MV-4-11 (cell line): ENCODE results near the gene CEACAM20.
"Not testable (repeated sequence)": the region's sequence is repeated elsewhere in the genome, so short reads cannot be mapped to it uniquely, and the experiment has no call there.

Experiments used
- DNase-seq: peaks from one replicate; lab custom pipeline; 2025; lab: John Stamatoyannopoulos, UW

The CEACAM20 gene

GRCh38 chr19:44529536-44529935 is at the start of gene CEACAM20:
TSS of gene CEACAM20 (minus strand) at chr19:44529675. CDS start at chr19:44529509, 166 bp downstream.
- DNase-seq: no peak

GRCh38 chr19:44577566-44577874 is 48.0 kb upstream of the CEACAM20 start:
- no peak for DNase-seq

GRCh38 chr19:44576843-44577565 is 47.5 kb upstream of the CEACAM20 start:
- DNase-seq: no peak

DNA sequence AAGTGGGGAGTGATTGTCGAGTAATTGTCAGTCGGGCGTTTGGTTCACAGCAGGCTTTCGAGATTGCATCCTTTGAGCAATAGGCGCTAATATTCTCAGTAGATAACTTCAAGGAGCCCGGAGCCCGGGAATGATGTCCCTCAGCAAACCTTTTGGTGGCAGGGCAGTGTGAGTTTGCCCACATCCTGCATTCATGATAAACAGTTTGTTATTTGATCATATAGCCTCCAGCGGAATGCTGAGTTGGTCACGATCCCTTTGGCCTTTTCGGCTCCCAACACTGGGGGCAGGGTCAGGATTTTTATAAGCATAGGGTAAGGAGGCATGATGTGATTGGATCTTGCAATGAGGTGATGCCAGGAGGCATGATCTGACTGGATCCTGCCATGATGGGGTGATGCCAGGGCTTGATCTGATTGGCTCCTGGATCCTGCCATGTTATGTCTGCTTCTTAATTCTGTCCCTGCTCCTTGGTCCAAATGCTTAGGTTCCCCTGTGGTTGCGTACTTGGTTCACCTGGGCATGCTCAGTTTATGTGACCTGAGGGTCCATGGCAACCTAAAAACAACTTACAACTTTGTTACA is 45.7 kb upstream of the CEACAM20 start:
- DNase-seq: no peak

DNA sequence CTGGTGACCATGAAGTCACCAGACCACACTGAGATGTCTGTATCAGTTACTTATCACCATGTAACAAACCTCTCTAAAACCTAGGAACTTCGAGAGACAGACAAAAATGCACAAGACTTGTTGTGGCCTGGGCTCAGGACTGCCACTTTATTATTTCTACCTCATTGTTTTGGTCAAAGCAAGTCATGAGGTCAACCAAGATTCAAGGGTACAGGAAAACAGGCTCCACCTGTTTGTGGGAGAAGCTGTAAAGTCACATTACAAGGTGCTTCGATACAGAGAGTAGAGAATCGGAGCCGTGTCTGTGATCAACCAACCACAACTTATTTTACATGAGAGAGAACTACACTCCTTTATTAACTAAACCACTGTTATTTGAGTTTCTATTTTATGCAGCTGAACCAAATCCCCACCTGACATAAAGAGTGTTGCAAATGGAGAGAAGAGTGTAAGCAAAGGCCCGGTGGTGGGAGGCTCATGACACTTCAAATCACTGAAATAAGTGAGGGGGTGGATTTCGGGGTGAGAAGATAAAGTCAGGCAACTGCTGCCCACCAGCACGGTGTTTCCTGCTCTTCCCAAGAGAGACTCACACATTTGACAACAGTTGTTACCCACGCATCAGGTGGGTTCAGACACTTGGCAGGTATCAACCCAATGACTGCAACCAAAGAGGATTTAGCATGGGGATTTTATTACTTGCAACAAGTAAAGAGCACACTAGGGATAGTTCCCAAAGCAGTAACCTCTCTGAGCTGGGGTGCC is 44.9 kb upstream of the CEACAM20 start:
- DNase-seq: no peak

DNA sequence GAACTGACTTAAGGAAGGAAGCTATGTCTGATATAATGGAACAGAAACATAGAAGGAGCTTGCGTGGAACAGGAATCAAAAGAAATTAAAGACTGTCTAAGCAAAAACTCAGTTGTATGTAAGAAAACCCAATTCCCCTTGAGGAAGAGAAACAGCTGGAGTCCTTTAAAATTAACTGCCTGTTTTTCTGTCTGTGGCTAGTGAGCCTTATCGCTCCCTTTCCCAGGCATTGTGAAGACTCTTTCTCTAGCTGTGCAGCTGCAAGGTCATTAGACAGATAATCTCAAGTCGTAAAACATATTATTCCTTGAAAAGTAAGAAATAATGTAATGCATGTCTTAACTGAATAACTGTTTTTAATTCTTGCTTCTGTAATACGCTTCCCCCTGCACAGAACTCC is 44.2 kb upstream of the CEACAM20 start:
- DNase-seq: peak; percentile 28

- DNase-seq: no peak
Observed at GRCh38 chr19:44573183-44573582, 43.7 kb upstream of the CEACAM20 start.

- DNase-seq: peak; percentile 66
Observed at GRCh38 chr19:44572581-44572900, 43.1 kb upstream of the CEACAM20 start.

DNA sequence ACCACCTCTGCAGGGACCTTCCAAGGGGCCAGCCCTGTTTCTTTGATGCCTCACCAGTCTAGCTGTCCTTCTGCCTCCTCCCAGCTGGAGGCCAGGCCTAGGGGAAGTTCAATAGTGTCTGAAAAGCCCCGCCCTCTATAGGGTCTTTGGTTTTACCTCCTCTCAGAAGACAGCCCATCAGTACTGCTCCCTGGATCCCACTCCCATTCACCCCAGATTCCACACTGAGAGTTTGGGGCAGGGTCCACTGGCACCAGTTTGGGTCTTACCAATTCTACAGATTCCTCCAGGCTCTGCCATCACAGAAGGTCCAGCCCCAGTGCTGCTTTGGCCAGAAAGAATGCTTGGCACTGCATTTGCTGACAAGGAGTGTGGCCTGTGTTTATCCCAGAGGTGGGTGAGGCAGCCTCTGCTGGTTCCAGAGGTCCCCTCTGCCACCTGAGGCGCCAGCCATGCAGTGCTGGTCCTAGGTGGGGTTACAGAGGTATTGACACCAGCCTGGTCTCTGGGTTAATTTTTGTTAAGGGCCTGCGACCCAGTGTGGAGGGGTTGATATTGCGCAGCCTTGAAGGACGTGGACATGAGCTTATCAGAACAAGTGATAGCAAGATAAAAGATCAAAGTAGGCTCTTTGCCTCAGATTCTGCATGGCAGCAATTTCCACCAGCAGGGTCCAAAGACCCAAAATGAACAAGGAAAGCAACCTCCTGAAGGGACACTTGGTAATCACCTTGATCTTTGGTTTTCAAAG is 42.5 kb upstream of the CEACAM20 start:
- DNase-seq: no peak

GRCh38 chr19:44570984-44571684 is 41.7 kb upstream of the CEACAM20 start:
- peak; percentile 83 for DNase-seq

GRCh38 chr19:44570603-44570983 is 41.1 kb upstream of the CEACAM20 start:
- DNase-seq: no peak

DNA sequence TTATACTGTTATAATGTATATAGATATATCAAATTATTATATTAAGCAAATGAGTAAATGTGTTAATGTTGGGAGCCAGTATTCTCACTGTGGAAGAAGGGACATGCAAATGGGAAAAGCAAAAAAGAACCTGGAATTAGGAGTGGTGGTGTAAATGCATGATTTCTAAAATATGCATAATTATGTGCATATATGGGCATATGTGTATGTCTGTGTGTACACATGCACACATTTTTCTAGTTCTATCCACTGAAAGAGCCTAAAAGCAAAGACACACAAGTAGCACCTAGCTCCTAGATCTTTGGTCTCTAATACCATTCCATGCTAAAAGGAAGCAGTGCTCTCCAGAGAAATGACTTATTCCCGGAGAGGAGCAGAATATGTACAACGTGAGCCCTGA is 38.3 kb upstream of the CEACAM20 start:
- DNase-seq: no peak

GRCh38 chr19:44566984-44567383 is 37.5 kb upstream of the CEACAM20 start:
- DNase-seq: peak; percentile 61

- not testable (repeated sequence) for DNase-seq
Observed at GRCh38 chr19:44563086-44563655, 33.7 kb upstream of the CEACAM20 start.

GRCh38 chr19:44557933-44558332 is 28.5 kb upstream of the CEACAM20 start:
- DNase-seq: no peak

GRCh38 chr19:44554641-44555246 is 25.3 kb upstream of the CEACAM20 start:
- DNase-seq: no peak

GRCh38 chr19:44553478-44554171 is 24.1 kb upstream of the CEACAM20 start:
- no peak for DNase-seq

DNA sequence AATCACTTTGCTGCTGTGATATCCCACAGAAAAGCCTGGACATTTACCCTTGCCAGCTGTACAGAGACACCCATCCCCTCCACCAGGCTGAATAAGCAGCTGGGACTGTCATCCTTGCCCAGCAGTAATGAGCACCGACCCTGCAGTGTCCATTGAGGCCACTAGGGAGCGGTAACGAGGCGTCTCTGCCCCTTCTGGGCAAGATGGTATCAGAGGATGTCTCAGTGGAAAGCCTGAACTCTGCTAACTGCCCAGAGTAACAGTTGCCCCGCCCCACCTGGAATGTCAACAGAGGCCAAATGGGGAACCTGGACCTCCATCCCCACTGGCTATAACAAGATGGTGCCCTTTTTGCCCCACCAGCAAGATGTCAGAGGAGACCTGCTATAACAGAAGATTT is 22.8 kb upstream of the CEACAM20 start:
- peak; percentile 72 for DNase-seq

DNA sequence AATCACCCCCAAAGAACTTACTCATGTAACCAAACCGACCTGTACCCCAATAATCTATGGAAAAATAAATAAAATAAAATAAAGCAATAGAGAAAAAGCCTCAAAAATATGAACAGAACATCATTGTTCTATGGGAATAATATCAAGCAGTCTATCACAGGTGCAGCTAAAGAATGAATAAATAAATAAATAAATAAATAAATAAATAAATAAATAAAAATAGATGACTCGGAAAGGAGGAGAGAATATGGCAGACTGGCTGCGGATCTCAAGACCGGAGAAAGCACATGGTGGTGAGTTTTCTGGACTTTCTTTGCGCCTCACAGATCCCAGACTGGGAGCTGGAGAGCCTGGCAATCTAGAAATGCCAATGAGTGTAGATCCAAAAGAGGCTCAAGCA is 22.4 kb upstream of the CEACAM20 start:
- no peak for DNase-seq

DNA sequence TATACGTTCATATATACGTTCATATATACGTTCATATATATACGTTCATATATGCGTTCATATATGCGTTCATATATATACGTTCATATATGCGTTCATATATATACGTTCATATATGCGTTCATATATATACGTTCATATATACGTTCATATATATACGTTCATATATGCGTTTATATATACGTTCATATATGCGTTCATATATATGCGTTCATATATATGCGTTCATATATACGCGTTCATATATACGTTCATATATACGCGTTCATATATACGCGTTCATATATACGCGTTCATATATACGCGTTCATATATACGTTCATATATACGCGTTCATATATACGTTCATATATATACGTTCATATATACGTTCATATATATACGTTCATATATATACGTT is 21.5 kb upstream of the CEACAM20 start:
- DNase-seq: not testable (repeated sequence)

GRCh38 chr19:44549507-44549906 is 20.0 kb upstream of the CEACAM20 start:
- DNase-seq: no peak
